GM23338 (cell line): ENCODE results near the gene APOB. TPM values are rescaled to one million over a fixed set of nuclear protein-coding genes. Genes with fewer than 3 reads are reported as not detected.

ENCODE experiments used
- ATAC-seq: fragments of 200-7000 bp; cut with Tn5 transposase; 3 replicates; pipeline ENCODE4 v1.9.1; 2020
- DNase-seq: peaks from one replicate; pipeline ENCODE4 v3.0.0-alpha.2; 2015; ENCODE audit warnings: low spot score
- H2AFZ ChIP-seq: fragments of 200-600 bp; sonication (generic); 2 replicates; pipeline ENCODE4 v1.8.0; 2016; ENCODE audit warnings: antibody characterized with exemption, mild to moderate bottlenecking, moderate library complexity
- H3F3A ChIP-seq: fragments of 200-600 bp; sonication (generic); replicated peaks from 2 replicates; pipeline ENCODE4 v1.8.0; 2017; ENCODE audit warnings: antibody characterized with exemption, mixed run types, low read depth
- H3K27ac ChIP-seq: fragments of 200-600 bp; sonication (generic); 2 replicates; pipeline ENCODE4 v1.6.1; 2016; ENCODE audit warnings: low read depth
- H3K27me3 ChIP-seq: fragments of 200-600 bp; sonication (generic); 2 replicates; pipeline ENCODE4 v1.8.0; 2016; ENCODE audit warnings: mild to moderate bottlenecking, mixed run types, moderate library complexity; ENCODE audit not compliant: insufficient read depth
- H3K36me3 ChIP-seq: fragments of 200-600 bp; sonication (generic); 2 replicates; pipeline ENCODE4 v1.8.0; 2016; ENCODE audit warnings: mild to moderate bottlenecking; ENCODE audit not compliant: insufficient read depth
- H3K4me1 ChIP-seq: fragments of 200-600 bp; sonication (generic); 2 replicates; pipeline ENCODE4 v1.8.0; 2016; ENCODE audit warnings: mild to moderate bottlenecking, moderate library complexity; ENCODE audit not compliant: insufficient read depth
- H3K4me2 ChIP-seq: fragments of 200-600 bp; sonication (generic); 2 replicates; pipeline ENCODE4 v1.7.1; 2017; ENCODE audit warnings: mixed run types
- H3K4me3 ChIP-seq: fragments of 200-600 bp; sonication (generic); 2 replicates; pipeline ENCODE4 v1.6.1; 2016; ENCODE audit warnings: mixed run types
- H3K79me2 ChIP-seq: fragments of 200-600 bp; sonication (generic); replicated peaks from 2 replicates; pipeline ENCODE4 v1.8.0; 2017; ENCODE audit warnings: mild to moderate bottlenecking; ENCODE audit not compliant: insufficient read depth
- H3K9me2 ChIP-seq: fragments of 200-600 bp; sonication (generic); 2 replicates; pipeline ENCODE4 v1.8.0; 2017; ENCODE audit not compliant: insufficient read depth
- H4K20me1 ChIP-seq: fragments of 200-600 bp; sonication (generic); replicated peaks from 2 replicates; pipeline ENCODE4 v1.8.0; 2017; ENCODE audit warnings: mild to moderate bottlenecking; ENCODE audit not compliant: insufficient read depth
- H3K27ac Mint-ChIP-seq: 2 replicates; pipeline ENCODE4 v1.8.0; 2020; ENCODE audit warnings: inconsistent platforms, mild to moderate bottlenecking, moderate library complexity, mixed read lengths
- H3K27me3 Mint-ChIP-seq: 3 replicates; pipeline ENCODE4 v1.8.0; 2022; ENCODE audit warnings: low read depth, mild to moderate bottlenecking, moderate library complexity, mixed read lengths, inconsistent platforms; ENCODE audit not compliant: insufficient read depth, poor library complexity
- H3K36me3 Mint-ChIP-seq: 3 replicates; pipeline ENCODE4 v1.8.0; 2021; ENCODE audit warnings: low read depth, mild to moderate bottlenecking, inconsistent platforms, moderate library complexity, mixed read lengths
- H3K4me1 Mint-ChIP-seq: 3 replicates; pipeline ENCODE4 v1.8.0; 2020; ENCODE audit warnings: mild to moderate bottlenecking, inconsistent platforms, mixed read lengths
- H3K4me3 Mint-ChIP-seq: 3 replicates; pipeline ENCODE4 v1.8.0; 2021; ENCODE audit warnings: moderate library complexity, mild to moderate bottlenecking, inconsistent platforms, mixed read lengths
- H3K9me3 Mint-ChIP-seq: 3 replicates; pipeline ENCODE4 v1.8.0; 2020; ENCODE audit warnings: moderate library complexity, mild to moderate bottlenecking, inconsistent platforms, mixed read lengths
- CREB1 ChIP-seq: fragments of 250-450 bp; sonication (Bioruptor Pico); IDR thresholded peaks from 2 replicates; pipeline ENCODE4 v1.5.0; 2020; ENCODE audit warnings: low read depth, mild to moderate bottlenecking, moderate library complexity
- CTCF ChIP-seq, 2 experiments: fragments of 200-600 bp in 1 of 2; sonication (generic) in 1 of 2; conservative IDR thresholded peaks; 2 replicates each; pipeline versions ENCODE4 v1.5.1 to v1.6.1; 2016 to 2017; ENCODE audit warnings: antibody characterized with exemption in 2 of 2, low read depth in 2 of 2, mild to moderate bottlenecking in 2 of 2, moderate library complexity in 1 of 2
- ETS1 ChIP-seq: IDR thresholded peaks from 2 replicates; pipeline ENCODE4 v1.6.1; 2016; ENCODE audit warnings: antibody characterized with exemption
- EZH2 ChIP-seq: fragments of 200-600 bp; sonication (generic); IDR thresholded peaks from one replicate; pipeline ENCODE4 v1.8.0; 2017; ENCODE audit warnings: antibody characterized with exemption, mild to moderate bottlenecking, low read depth; ENCODE audit not compliant: unreplicated experiment
- EZH2phosphoT487 ChIP-seq: fragments of 200-600 bp; sonication (generic); IDR thresholded peaks from one replicate; pipeline ENCODE4 v1.8.1; 2018; ENCODE audit warnings: antibody characterized with exemption; ENCODE audit not compliant: unreplicated experiment
- JUNB ChIP-seq: IDR thresholded peaks from one replicate; pipeline ENCODE4 v1.6.1; 2016; ENCODE audit warnings: antibody characterized with exemption; ENCODE audit not compliant: unreplicated experiment
- POLR2AphosphoS5 ChIP-seq: IDR thresholded peaks from 2 replicates; pipeline ENCODE4 v1.6.1; 2016; ENCODE audit warnings: antibody characterized with exemption, low read depth
- STAT1 ChIP-seq: IDR thresholded peaks from one replicate; pipeline ENCODE4 v1.6.1; 2016; ENCODE audit warnings: antibody characterized with exemption; ENCODE audit not compliant: unreplicated experiment
- ZNF331 ChIP-seq: fragments of 250-450 bp; sonication (Bioruptor Pico); IDR thresholded peaks from 2 replicates; pipeline ENCODE4 v1.5.0; 2020; ENCODE audit warnings: low read depth, mild to moderate bottlenecking, moderate library complexity
- polyA plus RNA-seq: library from polyadenylated mRNA; unstranded; fragments of >200 nt; fragmentation: Nextera tagmentation; extraction: Ambion mirVana; gene quantifications from 2 replicates; pipeline ENCODE4 v1.2.1, GENCODE V29; 2016
- total RNA-seq: library from RNA; depleted of rRNA; stranded (reverse); fragments of >200 nt; shearing (Covaris generic); gene quantifications from 2 replicates; pipeline ENCODE4 v1.2.3, GENCODE V29; 2014

The APOB gene
- total and polyA plus RNA-seq, 2 experiments from 2014 or later: 0.08 to 0.56 TPM

- no peak for ATAC-seq
- Histone ChIP-seq H3K27ac (no peak overlapping the region), H3K27me3 (no peaks in the 10 kb centered on the region), H3K36me3 (no peaks in the 10 kb centered on the region), H3K4me1 (no peaks in the 10 kb centered on the region; the same call in 1 of the 2 replicates), H2AFZ (no peak overlapping the region), H3K4me3 (no peak overlapping the region), H3F3A (no peaks in the 10 kb centered on the region), H3K79me2 (no peaks in the 10 kb centered on the region), H3K9me2 (no peaks in the 10 kb centered on the region), H3K4me2 (no peak overlapping the region), H4K20me1 (no peaks in the 10 kb centered on the region)
- peaks cover 21% of the 10 kb centered on the region for H3K4me1 Mint-ChIP-seq
- no peak for TF ChIP-seq ETS1
- TF ChIP-seq POLR2AphosphoS5: no peak
- no peak for TF ChIP-seq ZNF331 (CRISPR knock-in tag)
- no peak for TF ChIP-seq EZH2
- no peak for TF ChIP-seq EZH2phosphoT487
- no peak overlapping the region for H3K27ac Mint-ChIP-seq
- H3K9me3 Mint-ChIP-seq: no peaks in the 10 kb centered on the region; the same call in 2 of the 3 replicates
- H3K4me3 Mint-ChIP-seq: no peak overlapping the region
- peaks cover 5% of the 10 kb centered on the region for H3K27me3 Mint-ChIP-seq
- DNase-seq: no peak
- no peaks in the 10 kb centered on the region for H3K36me3 Mint-ChIP-seq
These were observed 59.5 kb downstream of the APOB start for GRCh38 chr2:20984408-20984807.

- DNase-seq (peak; percentile 13), ATAC-seq (peak; percentile 34; the same call in 2 of the 3 replicates)
- Histone ChIP-seq H3K9me2 (no peaks in the 10 kb centered on the region), H3K27ac (no peak overlapping the region), H3K4me1 (no peaks in the 10 kb centered on the region; the same call in 1 of the 2 replicates), H3K79me2 (no peaks in the 10 kb centered on the region), H4K20me1 (no peaks in the 10 kb centered on the region), H3F3A (no peaks in the 10 kb centered on the region), H3K4me2 (no peak overlapping the region), H3K4me3 (no peak overlapping the region), H3K27me3 (no peaks in the 10 kb centered on the region), H2AFZ (no peak overlapping the region), H3K36me3 (no peaks in the 10 kb centered on the region)
- no peak for TF ChIP-seq STAT1
- TF ChIP-seq CREB1 (CRISPR knock-in tag): no peak
- TF ChIP-seq CTCF (conservative IDR thresholded peaks at IDR 0.05; ENCODE audit: low read depth in 2 of 2): no peak
- no peak for TF ChIP-seq JUNB
- Mint-ChIP-seq H3K4me3 (no peak overlapping the region), H3K4me1 (peaks cover 21% of the 10 kb centered on the region), H3K27me3 (peaks cover 2% of the 10 kb centered on the region), H3K36me3 (no peaks in the 10 kb centered on the region), H3K9me3 (no peaks in the 10 kb centered on the region; the same call in 2 of the 3 replicates), H3K27ac (no peak overlapping the region)
These were observed 60.0 kb downstream of the APOB start for GRCh38 chr2:20983844-20984243.
